Activated T-helper 1 cell treated with Interleukin-2 at 50 U/mL for 16 hours (primary cell): ENCODE measurements around the gene SLC35F1.

ENCODE experiments used
- DNase-seq: peaks from one replicate; pipeline ENCODE4 v3.0.0-alpha.2; 2020; ENCODE audit warnings: low read depth

SLC35F1 gene

DNA sequence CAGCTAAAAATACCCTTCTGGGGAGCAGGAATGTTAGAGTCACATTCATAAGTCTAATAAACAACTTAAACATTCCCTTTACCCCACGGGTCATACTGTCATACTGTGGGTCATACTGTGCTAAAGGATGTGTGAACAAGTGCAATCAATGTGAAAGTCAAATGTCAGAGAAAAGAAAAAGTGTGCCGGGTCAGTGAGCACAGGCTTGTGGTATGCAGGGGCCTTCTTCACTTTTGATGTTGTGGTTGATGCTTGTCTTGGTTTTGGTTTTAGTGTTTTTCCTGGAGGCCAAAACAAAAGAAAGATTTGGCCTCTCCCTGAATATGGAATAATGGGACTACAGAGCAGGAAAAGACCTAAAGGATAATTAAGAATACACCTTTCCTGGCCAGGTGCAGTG, 373.1 kb downstream of the SLC35F1 start:
- DNase-seq, result no peak

DNA sequence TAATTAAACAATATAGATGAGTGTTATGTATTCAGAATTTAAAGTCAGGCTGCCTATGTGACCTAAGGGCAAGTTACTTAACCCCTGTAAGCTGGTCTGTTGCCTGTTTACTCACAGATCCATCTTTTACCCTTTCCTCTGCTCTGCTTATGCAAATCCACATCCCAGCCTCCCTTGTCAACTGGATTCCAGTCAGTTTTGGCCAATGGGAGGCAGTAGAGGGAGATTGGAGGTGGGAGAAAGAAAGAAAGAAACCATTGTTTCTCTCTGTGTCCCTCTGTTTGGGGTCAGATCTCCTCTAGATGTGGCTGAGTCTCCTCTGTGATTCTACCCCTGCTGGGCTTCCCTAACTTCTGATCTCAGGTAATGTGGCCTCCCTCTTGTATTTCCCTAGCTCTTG, 374.2 kb downstream of the SLC35F1 start:
- no peak for DNase-seq

DNA sequence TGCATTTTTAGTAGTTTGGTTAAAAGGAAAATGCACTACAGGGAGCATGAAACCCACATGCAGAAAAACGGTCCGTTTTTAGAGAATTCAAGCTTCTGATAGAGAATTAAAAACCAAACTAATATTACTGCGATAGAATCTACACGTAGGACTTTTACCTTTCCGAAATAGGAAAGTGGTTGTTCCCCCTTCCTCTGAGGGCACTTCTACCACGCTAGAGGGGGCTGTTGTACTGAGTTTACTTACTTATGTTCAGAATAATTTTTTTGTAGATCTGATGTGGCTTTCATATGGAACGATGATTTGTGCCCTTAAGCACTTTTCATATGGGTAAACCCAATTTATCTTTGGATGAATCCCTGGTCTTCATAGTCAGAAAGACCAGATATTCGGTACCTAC, 376.7 kb downstream of the SLC35F1 start:
- DNase-seq, result peak; percentile 5

DNA sequence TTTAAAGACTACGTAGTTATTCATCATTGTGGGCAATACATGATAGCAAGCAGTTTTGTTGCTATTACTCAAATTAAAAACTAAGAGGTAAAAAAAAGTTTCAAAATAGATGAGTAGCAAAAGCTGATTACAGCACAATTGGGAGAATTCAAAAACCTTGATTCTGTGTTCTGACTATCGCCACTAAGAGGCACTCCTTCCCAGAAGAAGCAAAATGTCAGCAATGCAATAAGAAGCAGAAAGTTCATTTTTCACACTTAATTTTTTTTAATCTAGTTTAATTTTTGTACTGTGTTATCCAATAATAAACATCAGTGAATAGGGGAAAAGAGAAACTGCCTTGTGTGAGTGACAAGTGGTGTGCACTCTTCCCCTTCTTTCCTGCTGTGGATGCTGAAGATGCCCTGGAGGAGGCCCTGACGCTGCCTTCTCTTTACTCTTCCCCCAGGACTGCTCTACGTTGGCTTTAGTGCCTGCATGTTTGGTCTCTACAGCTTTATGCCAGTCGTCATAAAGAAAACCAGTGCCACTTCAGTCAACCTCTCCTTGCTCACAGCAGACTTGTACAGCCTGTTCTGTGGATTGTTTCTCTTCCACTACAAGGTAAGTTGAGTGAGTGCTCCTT, 377.8 kb downstream of the SLC35F1 start:
- DNase-seq, result no peak

DNA sequence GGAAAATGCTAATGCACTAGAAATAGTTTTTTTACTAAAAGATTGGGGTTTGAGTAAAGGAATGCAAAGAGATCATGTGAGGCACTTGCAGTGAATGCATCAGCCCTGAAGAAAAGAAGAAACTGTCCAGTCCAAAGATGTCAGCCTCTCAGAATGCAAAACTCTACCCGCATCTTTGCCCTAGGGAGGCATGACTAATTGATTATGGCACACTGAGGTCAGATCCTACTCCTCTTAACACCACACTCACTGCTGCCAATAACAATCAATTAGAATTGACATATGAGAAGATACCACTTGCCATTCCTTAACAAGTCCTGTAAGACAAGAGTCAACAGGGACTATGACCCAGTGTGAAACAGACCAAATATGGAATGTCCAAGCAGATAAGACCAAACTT, 378.7 kb downstream of the SLC35F1 start:
- no peak for DNase-seq

DNA sequence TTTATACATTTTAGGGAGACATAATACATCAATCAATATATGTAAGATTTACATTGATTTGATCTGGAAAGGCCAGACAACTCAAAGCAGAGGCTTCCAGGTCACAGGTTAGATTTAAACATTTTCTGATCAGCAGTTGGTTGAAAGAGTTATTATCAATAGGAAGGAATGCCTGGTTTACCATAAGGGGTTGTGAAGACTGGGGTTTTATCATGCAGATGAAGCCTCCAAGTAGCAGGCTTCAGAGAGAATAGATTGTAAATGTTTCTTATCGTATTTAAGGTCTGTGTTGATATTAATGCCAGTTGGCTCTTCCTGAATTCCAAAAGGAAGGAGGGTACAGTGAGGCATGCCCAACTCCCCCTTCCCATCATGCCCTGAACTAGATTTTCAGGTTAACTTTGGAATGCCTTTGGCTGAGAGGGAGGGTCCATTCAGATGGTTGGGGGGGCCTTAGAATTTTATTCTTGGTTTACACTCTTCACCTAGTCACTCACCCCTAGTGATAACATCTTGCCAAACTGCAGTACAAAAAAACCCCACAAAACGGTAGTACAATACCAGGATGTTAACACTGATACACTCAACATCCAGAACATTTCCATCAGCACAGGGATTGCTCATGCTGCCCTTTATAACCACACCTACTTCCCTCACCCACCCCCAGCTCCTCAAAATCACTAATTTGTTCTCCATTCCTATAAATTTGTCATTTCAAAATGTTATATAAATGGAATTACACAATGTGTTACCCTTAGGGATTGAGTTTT, 381.5 kb downstream of the SLC35F1 start:
- DNase-seq, result no peak

DNA sequence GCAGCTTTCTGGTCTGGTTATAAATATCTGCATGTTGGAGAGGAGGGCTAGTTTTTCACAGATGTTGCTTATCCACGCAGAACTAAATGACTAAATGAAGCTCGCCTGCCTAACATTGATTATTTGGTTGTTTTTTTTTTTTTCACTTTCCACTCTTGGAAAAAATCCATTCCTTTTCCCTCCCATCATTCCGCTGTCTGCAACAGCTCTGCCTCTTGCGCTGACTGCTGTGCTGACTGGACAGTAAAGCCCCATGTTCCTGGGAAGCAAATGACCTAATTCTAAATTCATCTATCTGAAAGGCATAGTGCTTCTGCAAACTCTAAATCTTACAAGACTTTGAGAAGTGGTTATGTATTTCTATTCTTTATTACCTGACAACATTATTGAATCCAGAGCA, 385.5 kb downstream of the SLC35F1 start:
- DNase-seq, result no peak

DNA sequence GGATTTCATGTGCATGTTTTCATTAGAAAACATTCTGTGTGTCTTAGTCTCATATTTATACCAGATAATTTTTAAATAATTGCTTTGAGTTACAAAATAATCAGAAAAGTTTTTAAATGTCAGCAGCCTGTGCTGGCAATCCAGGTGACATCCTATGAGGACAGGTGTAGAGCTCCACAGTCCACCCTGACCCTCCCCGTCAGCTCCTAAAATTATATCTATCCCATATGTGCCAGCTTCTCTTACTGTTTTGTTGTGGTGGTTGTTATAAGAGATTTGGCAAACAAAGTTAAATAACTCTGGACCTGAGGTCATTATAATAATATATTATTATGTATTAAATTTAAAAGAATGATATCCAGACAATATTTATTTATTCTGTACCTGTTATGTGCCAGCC, 387.8 kb downstream of the SLC35F1 start:
- no peak for DNase-seq

DNA sequence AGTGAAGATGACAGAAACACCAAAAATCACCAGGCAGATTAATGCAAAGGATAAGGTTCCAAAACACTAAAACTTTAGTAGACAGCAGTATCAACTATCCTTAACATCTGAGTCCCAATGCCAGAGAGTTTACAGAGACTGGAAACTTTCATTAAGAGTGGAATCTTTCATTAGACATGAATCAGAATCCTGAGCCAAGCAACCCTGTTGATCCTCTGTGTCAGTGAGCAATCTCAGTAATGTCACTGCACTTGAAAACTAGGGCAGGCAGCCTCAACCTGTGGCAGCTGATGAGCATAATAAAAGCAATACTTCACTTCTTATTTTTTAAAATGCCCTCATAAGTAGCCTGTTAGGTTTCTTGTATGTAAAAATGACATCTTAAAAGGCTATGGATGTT, 388.3 kb downstream of the SLC35F1 start:
- DNase-seq, result no peak

DNA sequence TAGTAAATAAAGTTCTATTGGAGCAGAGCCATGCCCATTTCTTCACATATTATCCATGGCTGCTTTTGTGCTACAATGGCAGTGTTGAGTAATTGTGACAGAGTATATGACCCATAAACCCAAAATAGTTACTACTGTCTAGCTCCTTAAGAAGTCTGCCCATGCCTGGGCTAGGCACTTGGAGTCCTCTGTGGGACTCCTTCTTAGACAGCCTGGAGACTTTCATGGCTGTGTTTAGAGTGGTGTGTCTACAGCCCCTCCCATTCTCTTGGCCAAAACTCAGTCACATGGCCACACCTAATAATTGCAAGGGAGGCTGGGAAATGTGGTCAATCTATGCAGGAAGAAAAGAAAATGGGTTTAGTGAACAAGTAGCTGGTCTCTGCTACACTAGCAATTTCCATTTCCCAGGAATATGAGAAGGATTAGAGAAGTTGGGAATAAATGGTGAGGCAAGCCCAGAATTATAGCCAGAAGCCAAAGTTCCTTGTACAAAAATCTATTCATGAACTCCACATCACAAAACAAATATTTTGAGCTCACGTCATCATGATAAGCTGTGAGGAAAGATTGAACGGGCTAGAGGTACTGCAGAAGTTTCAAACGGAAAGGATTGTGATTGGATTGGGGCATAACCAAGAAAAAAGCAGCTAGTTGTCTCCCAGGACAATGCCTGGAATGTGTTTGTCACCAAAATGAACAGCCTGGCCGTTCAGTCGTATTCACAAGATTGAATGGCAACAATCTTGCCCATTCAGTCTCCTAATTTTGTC, 389.3 kb downstream of the SLC35F1 start:
- DNase-seq, result no peak

DNA sequence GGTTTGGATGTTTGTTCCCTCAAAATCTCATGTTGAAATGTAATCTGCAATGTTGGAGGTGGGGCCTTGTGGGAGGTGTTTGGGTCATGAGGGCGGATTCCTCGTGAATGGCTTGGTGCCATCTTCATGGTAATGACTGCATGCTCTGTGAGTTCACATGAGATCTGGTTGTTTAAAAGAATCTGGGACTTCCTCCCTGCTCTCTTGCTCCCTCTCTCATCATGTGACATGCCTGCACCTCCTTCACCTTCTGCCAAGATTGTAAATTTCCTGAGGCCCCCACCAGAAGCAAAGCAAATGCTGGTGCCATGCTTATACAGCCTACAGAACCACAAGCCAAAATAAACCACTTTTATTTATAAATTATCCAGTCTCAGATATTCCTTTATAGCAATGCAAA, 390.8 kb downstream of the SLC35F1 start:
- no peak for DNase-seq

DNA sequence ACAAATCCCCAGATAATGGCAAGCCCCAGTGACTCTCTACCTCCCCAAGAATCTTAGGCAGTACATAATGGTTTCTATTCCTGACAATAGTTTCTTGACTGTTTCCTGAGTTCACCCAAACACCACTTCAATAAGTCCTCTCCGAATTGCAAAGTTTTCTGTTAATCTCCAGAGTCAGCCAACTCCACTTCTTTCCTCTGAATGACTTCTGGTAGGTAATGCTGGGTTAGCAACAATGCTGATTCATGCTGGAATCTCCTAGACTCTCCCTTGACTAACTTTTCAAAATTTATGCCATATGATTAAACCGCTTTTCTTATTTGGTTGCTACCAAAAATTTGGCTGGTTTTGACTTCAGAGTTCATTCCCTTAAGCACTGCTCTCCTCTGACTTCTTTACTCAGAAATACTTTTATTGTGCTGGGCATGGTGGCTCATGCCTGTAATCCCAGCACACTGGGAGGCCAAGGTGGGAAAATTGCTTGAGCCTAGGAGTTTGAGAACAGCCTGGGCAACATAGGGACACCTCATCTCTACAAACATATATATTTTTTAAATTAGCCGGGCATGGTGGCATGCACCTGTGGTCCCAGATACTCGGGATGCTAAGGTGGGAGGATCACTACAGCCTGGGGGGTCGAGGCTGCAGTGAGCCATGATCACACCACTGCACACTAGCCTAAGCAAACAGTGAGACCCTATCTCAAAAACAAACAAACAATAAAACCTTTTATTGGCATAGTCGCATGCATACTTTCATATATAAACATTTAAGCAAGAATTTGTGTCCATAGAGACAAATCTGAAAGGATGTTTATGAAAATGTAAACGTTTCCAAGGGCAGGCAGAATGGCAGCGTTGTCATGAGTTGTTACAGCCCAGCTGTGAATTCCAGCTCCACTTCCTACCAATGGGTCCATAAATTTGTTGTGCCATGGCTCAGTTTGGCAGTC, 391.7 kb downstream of the SLC35F1 start:
- DNase-seq, result no peak

DNA sequence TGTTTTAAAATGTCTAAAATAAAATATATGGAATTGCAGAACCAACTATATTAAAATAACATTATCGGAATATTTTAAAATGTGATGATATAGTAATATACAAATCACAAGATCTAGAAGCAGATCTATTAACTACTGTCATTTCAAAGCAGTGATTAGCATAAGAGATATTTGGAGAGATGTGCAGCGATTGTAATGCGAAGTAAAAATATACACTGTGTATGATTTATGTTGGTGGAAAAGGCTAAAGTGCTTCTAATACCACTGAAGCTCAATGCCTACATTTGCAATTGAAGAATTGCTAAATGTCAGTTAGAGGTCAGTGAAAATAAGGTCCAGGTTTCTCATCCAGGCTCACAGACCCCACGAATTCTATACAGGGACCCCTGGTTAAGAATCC, 392.4 kb downstream of the SLC35F1 start:
- no peak for DNase-seq

DNA sequence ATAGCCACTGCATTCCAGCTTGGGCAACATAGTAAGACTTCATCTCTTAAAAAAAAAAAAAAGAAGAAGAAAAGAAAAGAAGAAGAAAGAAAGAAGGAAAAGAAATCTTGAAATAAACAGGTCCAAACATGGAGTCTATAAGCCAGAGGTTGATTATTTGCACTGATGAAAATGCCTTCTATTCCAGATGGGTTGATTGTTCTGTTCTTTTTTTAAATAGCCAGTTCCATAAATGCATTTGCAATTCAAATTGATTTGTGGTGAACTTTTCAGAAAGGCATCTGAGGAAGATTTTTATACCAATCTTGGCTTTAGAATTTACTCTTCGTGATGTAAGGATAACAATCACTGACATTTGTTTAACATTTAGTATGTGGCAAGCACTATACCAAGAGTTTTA, 397.3 kb downstream of the SLC35F1 start:
- no peak for DNase-seq

DNA sequence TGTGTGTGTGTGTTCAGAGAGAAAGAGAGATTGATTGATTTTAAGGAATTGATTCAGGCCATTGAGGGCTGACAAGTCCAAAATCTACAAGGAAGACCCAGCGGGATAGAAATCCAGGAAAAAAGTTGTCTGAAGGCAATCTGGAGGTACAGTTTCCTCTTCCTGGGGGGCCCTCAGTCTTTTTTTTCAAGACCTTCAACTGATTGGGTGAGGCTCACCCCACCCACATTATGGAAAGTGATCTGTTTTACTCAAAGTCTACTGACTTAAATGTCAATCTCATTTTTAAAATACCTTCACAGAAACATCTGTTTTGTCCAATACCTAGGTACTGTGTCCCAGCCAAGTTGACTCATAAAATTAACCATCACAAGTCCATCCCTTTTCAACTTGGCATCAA, 398.0 kb downstream of the SLC35F1 start:
- DNase-seq, result no peak

DNA sequence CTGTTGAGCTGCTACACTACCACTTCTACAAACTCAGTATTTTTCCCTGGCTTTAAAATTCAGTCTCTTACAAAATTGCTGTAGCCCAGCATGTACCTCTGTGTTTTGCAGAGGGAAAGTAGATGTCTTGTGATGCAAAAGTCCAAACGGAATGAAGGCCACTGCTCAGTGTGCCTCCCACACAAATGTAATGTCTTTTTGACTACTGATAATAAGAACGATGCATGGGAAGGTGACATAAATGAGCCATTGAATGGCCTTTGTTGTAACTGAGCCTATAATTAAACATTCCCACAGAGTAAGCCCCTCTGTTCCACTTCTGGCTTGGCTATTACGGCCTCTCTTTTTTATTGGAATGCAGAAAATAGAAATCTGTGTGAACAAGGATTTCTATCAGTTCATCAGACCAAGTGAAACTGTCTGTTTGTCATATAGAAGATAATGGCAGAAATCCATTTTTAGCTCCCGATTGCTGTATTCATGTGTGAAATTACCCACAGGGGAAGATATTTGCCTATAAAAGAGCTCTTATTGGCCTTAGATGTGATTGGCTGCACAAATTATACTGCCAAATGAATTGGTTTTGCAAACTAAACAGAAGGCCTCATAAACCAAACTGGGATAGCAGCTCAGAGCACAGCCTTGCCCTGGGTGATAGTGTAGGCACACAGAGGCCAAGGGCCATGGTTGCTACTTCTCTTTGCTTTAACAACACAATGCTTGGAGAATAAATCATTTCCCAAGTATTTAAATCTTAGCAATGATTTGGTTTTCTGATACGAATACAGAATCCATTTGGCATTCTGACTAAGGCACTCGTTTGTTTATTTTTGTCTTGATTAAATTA, 399.6 kb downstream of the SLC35F1 start:
- no peak for DNase-seq

DNA sequence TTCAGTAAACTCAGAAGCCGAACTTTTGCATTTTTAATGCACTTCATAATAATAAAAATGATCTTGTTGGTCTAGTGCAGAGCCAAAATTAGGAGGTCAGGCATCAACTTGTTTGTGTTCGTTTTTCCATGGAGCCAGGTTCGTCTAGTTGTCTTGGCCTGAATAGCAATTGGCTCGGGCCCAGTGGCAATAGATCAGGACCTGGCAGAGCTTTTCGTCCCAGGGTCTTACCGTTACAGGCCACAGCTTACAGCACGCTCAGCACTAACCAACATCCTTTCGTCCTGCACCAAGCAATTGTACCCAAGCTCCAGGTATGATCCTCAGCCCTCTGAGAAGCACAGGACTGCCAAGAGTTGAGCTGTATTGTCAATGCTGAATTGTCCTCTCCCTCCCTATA, 400.5 kb downstream of the SLC35F1 start:
- DNase-seq, result no peak

DNA sequence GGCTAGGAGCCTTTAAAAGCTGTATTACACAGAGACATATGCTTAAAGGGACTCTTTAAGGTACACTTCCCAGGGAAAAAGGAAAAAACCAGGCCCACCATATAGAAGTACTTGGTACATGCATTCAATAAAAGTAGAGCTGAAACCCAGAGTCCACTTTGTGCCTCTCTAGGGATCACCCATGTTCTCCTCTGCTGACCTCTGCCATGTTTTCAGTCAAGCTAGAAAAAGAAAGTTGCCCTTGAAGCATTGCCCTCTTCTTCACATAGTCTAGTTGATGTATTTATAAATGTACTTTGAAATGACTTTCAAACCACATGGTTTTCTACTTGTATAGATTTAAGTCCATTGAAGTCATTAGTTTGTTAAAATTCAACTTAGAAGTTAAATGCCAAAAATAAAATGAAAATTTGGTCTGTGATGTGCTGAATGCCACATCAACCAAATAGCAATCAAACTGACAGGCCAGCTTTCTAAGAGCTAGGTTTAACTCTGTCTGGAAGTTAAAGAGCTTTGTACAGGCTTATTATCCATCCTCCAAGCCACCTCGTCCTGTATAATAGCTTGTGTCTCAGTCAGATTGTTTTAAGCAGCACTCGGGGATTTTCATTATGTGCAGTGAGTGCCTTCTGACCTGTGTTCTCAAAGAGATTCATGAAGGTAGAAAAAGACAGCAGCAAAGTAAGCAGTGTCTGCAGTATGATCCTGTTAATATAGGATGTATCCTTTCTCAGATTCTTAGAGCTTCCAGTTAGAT, 402.5 kb downstream of the SLC35F1 start:
- no peak for DNase-seq

DNA sequence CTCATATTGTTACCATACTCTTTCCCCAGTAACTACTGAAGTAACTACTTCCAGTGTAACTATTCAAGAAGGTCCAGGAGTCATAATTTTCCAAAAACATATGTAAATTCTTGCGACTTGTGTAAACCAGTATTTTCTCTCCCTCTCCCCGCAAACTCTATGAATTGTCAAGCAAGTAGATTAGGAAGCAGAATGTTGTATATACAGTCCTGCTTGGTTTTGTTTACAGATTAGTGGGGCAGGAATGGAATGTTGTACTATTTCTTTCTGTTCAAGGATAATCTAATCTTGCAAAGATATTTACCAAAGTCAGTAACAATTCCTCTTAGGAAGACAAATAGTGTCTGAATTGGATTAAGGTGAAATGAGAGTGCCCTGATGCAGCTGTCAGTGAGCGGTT, 406.1 kb downstream of the SLC35F1 start:
- DNase-seq, result no peak

DNA sequence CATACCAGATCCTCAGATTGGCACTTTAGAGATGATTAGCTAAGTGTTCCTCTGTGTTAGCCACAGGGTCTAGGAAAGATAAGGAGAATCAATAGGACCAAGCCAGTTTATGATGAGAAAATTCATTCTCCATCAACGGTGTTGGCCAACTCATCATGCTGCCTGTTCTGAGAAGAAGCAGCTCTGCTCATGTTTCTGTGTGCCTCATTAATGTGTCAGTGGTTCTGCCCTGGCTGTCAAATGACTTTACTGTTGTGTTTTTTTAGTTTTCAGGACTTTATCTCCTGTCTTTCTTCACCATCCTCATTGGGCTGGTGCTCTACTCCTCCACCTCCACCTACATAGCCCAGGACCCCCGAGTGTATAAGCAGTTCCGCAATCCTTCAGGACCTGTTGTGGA, 406.7 kb downstream of the SLC35F1 start:
- no peak for DNase-seq
